HepG2 (cell line): ENCODE results near the gene GSC2. TPM values are rescaled to one million over a fixed set of nuclear protein-coding genes. Genes with fewer than 3 reads are reported as not detected.

ENCODE experiments used
- ATRX ChIP-seq: sonication (generic); formaldehyde crosslinking; IDR thresholded peaks from 2 replicates; pipeline ENCODE4 v1.4.0; 2020; ENCODE audit warnings: missing genetic modification reagents, borderline replicate concordance
- ISX ChIP-seq: sonication (generic); formaldehyde crosslinking; conservative IDR thresholded peaks from 2 replicates; pipeline ENCODE4 v1.5.0; 2020; ENCODE audit warnings: missing genetic modification reagents
- KDM3A ChIP-seq: IDR thresholded peaks from 2 replicates; pipeline ENCODE4 v1.6.1; 2018; ENCODE audit warnings: low read depth, missing compliant biosample characterization
- PAWR ChIP-seq: sonication (generic); formaldehyde crosslinking; IDR thresholded peaks from 2 replicates; pipeline ENCODE4 v1.4.0; 2020; ENCODE audit warnings: missing genetic modification reagents, mild to moderate bottlenecking, borderline replicate concordance
- SIN3A ChIP-seq: IDR thresholded peaks from 2 replicates; pipeline ENCODE4 v1.6.1; 2011; ENCODE audit warnings: low read depth, mild to moderate bottlenecking, control low read depth, low read length, borderline replicate concordance
- TRIM24 ChIP-seq: sonication (generic); formaldehyde crosslinking; IDR thresholded peaks from 2 replicates; pipeline ENCODE4 v1.8.0; 2022; ENCODE audit warnings: mild to moderate bottlenecking, missing genetic modification reagents
- ZFAT ChIP-seq: sonication (generic); formaldehyde crosslinking; conservative IDR thresholded peaks from 2 replicates; pipeline ENCODE4 v1.8.1; 2023; ENCODE audit warnings: missing genetic modification reagents, inconsistent platforms
- ZFP1 ChIP-seq: IDR thresholded peaks from 2 replicates; pipeline ENCODE4 v1.6.1; 2016
- ZNF101 ChIP-seq: sonication (generic); formaldehyde crosslinking; IDR thresholded peaks from 2 replicates; pipeline ENCODE4 v1.4.0; 2020; ENCODE audit warnings: mild to moderate bottlenecking, low read depth, missing genetic modification reagents, borderline replicate concordance
- ZNF264 ChIP-seq: sonication (generic); formaldehyde crosslinking; IDR thresholded peaks from 2 replicates; pipeline ENCODE4 v1.4.0; 2020; ENCODE audit warnings: missing genetic modification reagents
- ZNF451 ChIP-seq: sonication (generic); formaldehyde crosslinking; IDR thresholded peaks from 2 replicates; pipeline ENCODE4 v1.5.0; 2020; ENCODE audit warnings: mild to moderate bottlenecking, missing genetic modification reagents
- ZNF496 ChIP-seq: sonication (generic); formaldehyde crosslinking; IDR thresholded peaks from 2 replicates; pipeline ENCODE4 v1.8.1; 2023; ENCODE audit warnings: mild to moderate bottlenecking, moderate library complexity, missing genetic modification reagents; ENCODE audit not compliant: insufficient replicate concordance
- polyA plus RNA-seq, 8 experiments: library from polyadenylated mRNA; depleted of rRNA in 3 of 8; stranded (reverse) in 7 of 8; unstranded in 1 of 8; fragments of >200 nt; fragmentation: Illumina TruSeq in 4 of 8; extraction: Trizol in 4 of 8; gene quantifications; 2 replicates each; pipeline versions ENCODE4 v1.2.1 to v1.2.3, GENCODE V29; 2011 to 2016; ENCODE audit warnings: low read depth in 4 of 8, missing spikeins in 1 of 8, mixed read lengths in 1 of 8; ENCODE audit not compliant: insufficient read depth in 1 of 8
- total RNA-seq, 5 experiments: library from RNA; depleted of rRNA; stranded (reverse); fragments of >200 nt; fragmentation: Illumina TruSeq; extraction: Trizol; gene quantifications; 2 replicates each; pipeline ENCODE4 v1.2.3, GENCODE V29; 2016; ENCODE audit warnings: low read depth in 1 of 5
- TF ChIP-seq, protein P1 (sequence below), 2 experiments: sonication (generic) in 1 of 2; formaldehyde crosslinking in 1 of 2; IDR thresholded peaks; 2 replicates each; pipeline versions ENCODE4 v1.6.1 to v1.9.0; 2014 to 2022; ENCODE audit warnings: antibody characterized with exemption in 1 of 2, borderline replicate concordance in 1 of 2, inconsistent platforms in 1 of 2, low read depth in 1 of 2, missing genetic modification reagents in 1 of 2
- TF ChIP-seq, protein P2 (sequence below): sonication (generic); formaldehyde crosslinking; IDR thresholded peaks from 2 replicates; pipeline ENCODE4 v1.4.0; 2020; ENCODE audit warnings: mild to moderate bottlenecking, missing genetic modification reagents
- TF ChIP-seq, protein P3 (sequence below): sonication (generic); formaldehyde crosslinking; IDR thresholded peaks from 2 replicates; pipeline ENCODE4 v1.8.1; 2023; ENCODE audit warnings: mild to moderate bottlenecking, inconsistent platforms, moderate library complexity, missing genetic modification reagents, borderline replicate concordance
- TF ChIP-seq, protein P4 (sequence below): sonication (generic); formaldehyde crosslinking; IDR thresholded peaks from 2 replicates; pipeline ENCODE4 v1.8.0; 2022; ENCODE audit warnings: missing genetic modification reagents, mild to moderate bottlenecking, borderline replicate concordance
- TF ChIP-seq, protein P5 (sequence below): sonication (generic); formaldehyde crosslinking; IDR thresholded peaks from 2 replicates; pipeline ENCODE4 v1.5.0; 2020; ENCODE audit warnings: missing genetic modification reagents

Gene GSC2
- total and polyA plus RNA-seq, 2 of the 13 experiments (the other 11 are each of a cell fraction or from before 2014, with no cell fraction given): not detected

DNA sequence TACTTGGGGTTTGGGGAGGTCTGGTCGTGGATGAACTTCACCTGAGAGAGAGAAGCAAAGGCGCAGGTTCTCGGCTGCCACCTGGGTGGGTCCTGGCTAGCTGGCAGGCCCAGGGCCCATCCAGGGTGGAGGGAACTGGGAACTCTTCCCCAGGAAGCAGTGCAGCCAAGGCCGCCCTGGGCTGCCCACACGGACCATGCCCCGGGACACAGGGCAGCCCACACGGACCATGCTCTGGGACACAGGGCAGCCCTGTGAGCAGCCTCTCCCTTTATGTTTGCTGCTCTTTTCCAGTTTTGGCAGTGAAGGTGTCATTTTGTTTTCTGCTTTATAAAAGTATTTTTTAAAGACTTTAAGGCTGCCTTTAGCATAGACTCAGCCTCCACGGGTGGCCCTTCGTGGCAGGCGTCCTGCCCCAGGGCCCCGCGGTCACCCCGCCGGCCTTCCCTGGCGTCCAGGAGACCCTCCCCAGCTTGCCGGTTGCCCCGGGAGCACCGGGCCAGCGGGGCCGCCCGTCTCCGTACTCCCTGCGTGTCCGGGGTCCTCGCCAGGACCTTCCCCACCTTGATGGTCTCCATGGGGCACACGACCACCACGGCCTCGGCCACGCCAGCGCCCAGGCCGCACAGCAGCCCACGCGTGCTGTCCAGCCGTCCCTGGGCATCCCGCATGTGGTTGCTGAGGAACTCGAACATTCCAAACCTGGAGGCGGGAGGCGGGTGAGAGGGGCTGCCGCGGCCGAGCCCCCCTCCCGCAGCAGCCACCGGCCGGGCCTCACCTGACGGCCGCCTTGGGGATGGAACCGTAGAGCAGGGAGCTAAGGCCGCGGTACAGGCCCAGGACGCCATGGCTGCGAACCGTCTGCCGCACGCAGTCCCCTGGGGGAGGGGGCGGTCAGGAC, 27.3 kb upstream of the GSC2 start (continued):
- TF ChIP-seq TRIM24 (no peak), KDM3A (CRISPR knock-in tag) (0 out of 2 replicates have a peak, but pooled peaks have one; percentile 19), ISX (CRISPR knock-in tag) (no peak), ATRX (CRISPR knock-in tag) (no peak), ZFP1 (CRISPR knock-in tag) (no peak), SIN3A (no peak), ZNF264 (CRISPR knock-in tag) (no peak), ZNF496 (no peak), ZNF451 (no peak; the same call in 1 of the 2 replicates), PAWR (CRISPR knock-in tag) (no peak), ZFAT (no peak), ZNF101 (CRISPR knock-in tag) (no peak)
- TF ChIP-seq, protein P1, sequence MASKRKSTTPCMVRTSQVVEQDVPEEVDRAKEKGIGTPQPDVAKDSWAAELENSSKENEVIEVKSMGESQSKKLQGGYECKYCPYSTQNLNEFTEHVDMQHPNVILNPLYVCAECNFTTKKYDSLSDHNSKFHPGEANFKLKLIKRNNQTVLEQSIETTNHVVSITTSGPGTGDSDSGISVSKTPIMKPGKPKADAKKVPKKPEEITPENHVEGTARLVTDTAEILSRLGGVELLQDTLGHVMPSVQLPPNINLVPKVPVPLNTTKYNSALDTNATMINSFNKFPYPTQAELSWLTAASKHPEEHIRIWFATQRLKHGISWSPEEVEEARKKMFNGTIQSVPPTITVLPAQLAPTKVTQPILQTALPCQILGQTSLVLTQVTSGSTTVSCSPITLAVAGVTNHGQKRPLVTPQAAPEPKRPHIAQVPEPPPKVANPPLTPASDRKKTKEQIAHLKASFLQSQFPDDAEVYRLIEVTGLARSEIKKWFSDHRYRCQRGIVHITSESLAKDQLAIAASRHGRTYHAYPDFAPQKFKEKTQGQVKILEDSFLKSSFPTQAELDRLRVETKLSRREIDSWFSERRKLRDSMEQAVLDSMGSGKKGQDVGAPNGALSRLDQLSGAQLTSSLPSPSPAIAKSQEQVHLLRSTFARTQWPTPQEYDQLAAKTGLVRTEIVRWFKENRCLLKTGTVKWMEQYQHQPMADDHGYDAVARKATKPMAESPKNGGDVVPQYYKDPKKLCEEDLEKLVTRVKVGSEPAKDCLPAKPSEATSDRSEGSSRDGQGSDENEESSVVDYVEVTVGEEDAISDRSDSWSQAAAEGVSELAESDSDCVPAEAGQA (IDR thresholded peaks at IDR 0.05; ENCODE audit: low read depth): no peak
- TF ChIP-seq, protein P1 (CRISPR knock-in tag; IDR thresholded peaks at IDR 0.05; ENCODE audit: borderline replicate concordance): no peak
- TF ChIP-seq, protein P2, sequence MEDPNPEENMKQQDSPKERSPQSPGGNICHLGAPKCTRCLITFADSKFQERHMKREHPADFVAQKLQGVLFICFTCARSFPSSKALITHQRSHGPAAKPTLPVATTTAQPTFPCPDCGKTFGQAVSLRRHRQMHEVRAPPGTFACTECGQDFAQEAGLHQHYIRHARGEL (CRISPR knock-in tag): no peak
- TF ChIP-seq, protein P3, sequence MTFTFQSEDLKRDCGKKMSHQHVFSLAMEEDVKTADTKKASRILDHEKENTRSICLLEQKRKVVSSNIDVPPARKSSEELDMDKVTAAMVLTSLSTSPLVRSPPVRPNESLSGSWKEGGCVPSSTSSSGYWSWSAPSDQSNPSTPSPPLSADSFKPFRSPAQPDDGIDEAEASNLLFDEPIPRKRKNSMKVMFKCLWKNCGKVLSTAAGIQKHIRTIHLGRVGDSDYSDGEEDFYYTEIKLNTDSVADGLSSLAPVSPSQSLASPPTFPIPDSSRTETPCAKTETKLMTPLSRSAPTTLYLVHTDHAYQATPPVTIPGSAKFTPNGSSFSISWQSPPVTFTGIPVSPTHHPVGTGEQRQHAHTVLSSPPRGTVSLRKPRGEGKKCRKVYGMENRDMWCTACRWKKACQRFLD (CRISPR knock-in tag): no peak
- TF ChIP-seq, protein P4, sequence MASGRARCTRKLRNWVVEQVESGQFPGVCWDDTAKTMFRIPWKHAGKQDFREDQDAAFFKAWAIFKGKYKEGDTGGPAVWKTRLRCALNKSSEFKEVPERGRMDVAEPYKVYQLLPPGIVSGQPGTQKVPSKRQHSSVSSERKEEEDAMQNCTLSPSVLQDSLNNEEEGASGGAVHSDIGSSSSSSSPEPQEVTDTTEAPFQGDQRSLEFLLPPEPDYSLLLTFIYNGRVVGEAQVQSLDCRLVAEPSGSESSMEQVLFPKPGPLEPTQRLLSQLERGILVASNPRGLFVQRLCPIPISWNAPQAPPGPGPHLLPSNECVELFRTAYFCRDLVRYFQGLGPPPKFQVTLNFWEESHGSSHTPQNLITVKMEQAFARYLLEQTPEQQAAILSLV: no peak
- TF ChIP-seq, protein P5, sequence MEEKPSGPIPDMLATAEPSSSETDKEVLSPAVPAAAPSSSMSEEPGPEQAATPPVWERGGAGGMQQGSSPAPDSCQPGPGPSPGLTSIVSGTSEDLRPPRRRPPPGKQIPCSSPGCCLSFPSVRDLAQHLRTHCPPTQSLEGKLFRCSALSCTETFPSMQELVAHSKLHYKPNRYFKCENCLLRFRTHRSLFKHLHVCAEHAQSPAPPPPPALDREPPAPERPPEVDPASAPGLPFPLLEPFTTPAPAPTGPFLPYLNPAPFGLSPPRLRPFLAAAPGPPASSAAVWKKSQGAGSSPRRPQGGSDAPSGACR: no peak
